ENCODE results near the gene MYO5A.

Gene MYO5A

GRCh38 chr15:52348056-52348745, 180.5 kb downstream of the MYO5A start:
- no peaks in the 10 kb centered on the region for H3K79me1 ChIP-seq (ENCODE audit: low read length)
- no peak overlapping the region for H3K4me2 ChIP-seq (ENCODE audit: low read length)
- H2AK5ac ChIP-seq (ENCODE audit: low read length), result no peak overlapping the region
- no peaks in the 10 kb centered on the region for H3K4me1 ChIP-seq (ENCODE audit: control insufficient read depth, low read depth, low read length)
- H2BK120ac ChIP-seq (ENCODE audit: low read depth, low read length), result no peak overlapping the region
- H3K27me3 ChIP-seq (ENCODE audit: insufficient read depth, low read length, poor library complexity), result no peaks in the 10 kb centered on the region
- H3K36me3 ChIP-seq (ENCODE audit: control insufficient read depth, insufficient read depth, low read length), result no peaks in the 10 kb centered on the region
- no peak for DNase-seq
- no peak overlapping the region for H3K4me3 ChIP-seq (ENCODE audit: low read length)
- no peak overlapping the region for H3K9ac ChIP-seq (ENCODE audit: low read length)
- no peak overlapping the region for H4K8ac ChIP-seq (ENCODE audit: low read depth, low read length)
- H2BK15ac ChIP-seq (replicated peaks; ENCODE audit: low read depth), result no peak overlapping the region
- H3K4ac ChIP-seq (ENCODE audit: low read depth, low read length), result no peak overlapping the region
- no CpG with 5 or more reads among the region's 5 CpGs for WGBS (ENCODE audit: extremely low coverage, insufficient coverage, low lambda C conversion rate)
- no peak overlapping the region for H3K56ac ChIP-seq (ENCODE audit: low read length)
- no peak overlapping the region for H3K18ac ChIP-seq (ENCODE audit: low read length)
- no peak overlapping the region for H2BK5ac ChIP-seq (ENCODE audit: low read length)
- H3K23ac ChIP-seq (ENCODE audit: low read length), result no peak overlapping the region
- no peak overlapping the region for H4K5ac ChIP-seq (ENCODE audit: low read length)
- H3K79me2 ChIP-seq (ENCODE audit: control insufficient read depth, insufficient read depth, low read length), result no peaks in the 10 kb centered on the region
- H3K27ac ChIP-seq (ENCODE audit: low read depth, low read length), result no peak overlapping the region

DNA sequence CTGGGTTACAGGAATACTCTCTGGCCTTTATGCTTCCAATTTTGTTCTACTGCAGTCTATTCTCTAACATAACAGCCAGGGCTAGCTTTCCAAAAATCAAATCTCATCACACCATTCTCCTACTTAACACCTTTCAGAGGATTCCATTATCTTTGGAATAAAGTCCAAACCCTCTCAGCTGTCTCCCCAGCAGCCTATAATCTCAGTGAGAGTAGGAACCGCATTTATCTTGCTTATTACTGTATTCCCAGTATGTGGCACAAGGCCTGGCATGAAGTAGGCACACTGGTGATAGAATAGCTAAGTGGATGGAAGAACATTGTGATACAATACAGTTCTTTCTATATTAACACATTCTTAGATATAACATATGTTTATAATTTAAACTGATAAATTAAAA, 184.1 kb downstream of the MYO5A start:
- Histone ChIP-seq H3K79me1 (ENCODE audit: low read length) (no peaks in the 10 kb centered on the region), H2AK5ac (ENCODE audit: low read length) (no peak overlapping the region), H2BK15ac (replicated peaks; ENCODE audit: low read depth) (no peak overlapping the region), H3K79me2 (ENCODE audit: control insufficient read depth, insufficient read depth, low read length) (no peaks in the 10 kb centered on the region), H4K5ac (ENCODE audit: low read length) (no peak overlapping the region), H3K9ac (ENCODE audit: low read length) (no peak overlapping the region), H3K4me1 (ENCODE audit: control insufficient read depth, low read depth, low read length) (no peaks in the 10 kb centered on the region), H3K36me3 (ENCODE audit: control insufficient read depth, insufficient read depth, low read length) (no peaks in the 10 kb centered on the region), H3K4me2 (ENCODE audit: low read length) (no peak overlapping the region), H4K8ac (ENCODE audit: low read depth, low read length) (no peak overlapping the region), H3K27me3 (ENCODE audit: insufficient read depth, low read length, poor library complexity) (no peaks in the 10 kb centered on the region), H3K56ac (ENCODE audit: low read length) (no peak overlapping the region), H2BK120ac (ENCODE audit: low read depth, low read length) (no peak overlapping the region), H3K4me3 (ENCODE audit: low read length) (no peak overlapping the region), H3K18ac (ENCODE audit: low read length) (no peak overlapping the region), H3K27ac (ENCODE audit: low read depth, low read length) (no peak overlapping the region), H2BK5ac (ENCODE audit: low read length) (no peak overlapping the region), H3K23ac (ENCODE audit: low read length) (no peak overlapping the region), H3K4ac (ENCODE audit: low read depth, low read length) (no peak overlapping the region)
- DNase-seq, result no peak
- WGBS (ENCODE audit: extremely low coverage, insufficient coverage, low lambda C conversion rate), result no CpG with 5 or more reads among the region's 1 CpG

GRCh38 chr15:52343831-52344230, 184.8 kb downstream of the MYO5A start:
- Histone ChIP-seq H3K23ac (ENCODE audit: low read length) (no peak overlapping the region), H3K79me2 (ENCODE audit: control insufficient read depth, insufficient read depth, low read length) (no peaks in the 10 kb centered on the region), H3K4ac (ENCODE audit: low read depth, low read length) (no peak overlapping the region), H2AK5ac (ENCODE audit: low read length) (no peak overlapping the region), H3K4me1 (ENCODE audit: control insufficient read depth, low read depth, low read length) (no peaks in the 10 kb centered on the region), H3K79me1 (ENCODE audit: low read length) (no peaks in the 10 kb centered on the region), H4K5ac (ENCODE audit: low read length) (no peak overlapping the region), H3K9ac (ENCODE audit: low read length) (no peak overlapping the region), H3K36me3 (ENCODE audit: control insufficient read depth, insufficient read depth, low read length) (no peaks in the 10 kb centered on the region), H2BK120ac (ENCODE audit: low read depth, low read length) (no peak overlapping the region), H3K4me2 (ENCODE audit: low read length) (no peak overlapping the region), H2BK15ac (replicated peaks; ENCODE audit: low read depth) (no peak overlapping the region), H3K27ac (ENCODE audit: low read depth, low read length) (no peak overlapping the region), H3K27me3 (ENCODE audit: insufficient read depth, low read length, poor library complexity) (no peaks in the 10 kb centered on the region), H3K18ac (ENCODE audit: low read length) (no peak overlapping the region), H3K56ac (ENCODE audit: low read length) (no peak overlapping the region), H3K4me3 (ENCODE audit: low read length) (no peak overlapping the region), H2BK5ac (ENCODE audit: low read length) (no peak overlapping the region), H4K8ac (ENCODE audit: low read depth, low read length) (no peak overlapping the region)
- no peak for DNase-seq
- WGBS (ENCODE audit: extremely low coverage, insufficient coverage, low lambda C conversion rate), result no CpG with 5 or more reads among the region's 3 CpGs

- H4K5ac ChIP-seq (ENCODE audit: low read length), result no peak overlapping the region
- H3K4me1 ChIP-seq (ENCODE audit: control insufficient read depth, low read depth, low read length), result peaks cover 8% of the 10 kb centered on the region
- no peak overlapping the region for H3K4ac ChIP-seq (ENCODE audit: low read depth, low read length)
- H3K18ac ChIP-seq (ENCODE audit: low read length), result no peak overlapping the region
- no peaks in the 10 kb centered on the region for H3K79me2 ChIP-seq (ENCODE audit: control insufficient read depth, insufficient read depth, low read length)
- H3K27ac ChIP-seq (ENCODE audit: low read depth, low read length), result no peak overlapping the region
- no peaks in the 10 kb centered on the region for H3K27me3 ChIP-seq (ENCODE audit: insufficient read depth, low read length, poor library complexity)
- no peak overlapping the region for H2AK5ac ChIP-seq (ENCODE audit: low read length)
- DNase-seq, result no peak
- H2BK120ac ChIP-seq (ENCODE audit: low read depth, low read length), result no peak overlapping the region
- H3K79me1 ChIP-seq (ENCODE audit: low read length), result no peaks in the 10 kb centered on the region
- H3K4me2 ChIP-seq (ENCODE audit: low read length), result no peak overlapping the region
- no peak overlapping the region for H3K9ac ChIP-seq (ENCODE audit: low read length)
- H2BK15ac ChIP-seq (replicated peaks; ENCODE audit: low read depth), result no peak overlapping the region
- H3K4me3 ChIP-seq (ENCODE audit: low read length), result no peak overlapping the region
- no peak overlapping the region for H3K23ac ChIP-seq (ENCODE audit: low read length)
- WGBS (ENCODE audit: extremely low coverage, insufficient coverage, low lambda C conversion rate), result no CpG with 5 or more reads among the region's 16 CpGs
- H2BK5ac ChIP-seq (ENCODE audit: low read length), result no peak overlapping the region
- H3K56ac ChIP-seq (ENCODE audit: low read length), result no peak overlapping the region
- H3K36me3 ChIP-seq (ENCODE audit: control insufficient read depth, insufficient read depth, low read length), result no peaks in the 10 kb centered on the region
- H4K8ac ChIP-seq (ENCODE audit: low read depth, low read length), result no peak overlapping the region
Observed at GRCh38 chr15:52340093-52340492, 188.6 kb downstream of the MYO5A start.

DNA sequence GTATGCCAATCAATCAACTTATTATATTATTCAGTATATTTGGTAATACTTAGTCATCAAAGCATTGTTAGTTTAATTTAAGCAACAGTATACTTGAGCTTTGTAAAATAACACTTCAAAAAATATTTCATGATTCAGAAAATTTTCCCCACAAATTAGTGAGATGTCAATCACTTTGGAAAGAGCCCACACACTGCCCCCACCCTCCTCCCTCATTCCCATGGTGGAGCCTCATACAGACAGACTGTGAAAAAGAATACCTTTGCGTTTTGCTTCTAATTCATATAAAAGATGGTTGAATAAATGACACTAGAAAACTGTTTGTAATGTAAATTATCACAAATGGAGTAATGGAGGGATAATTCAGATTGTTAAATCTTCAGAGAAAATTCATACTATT, 189.8 kb downstream of the MYO5A start:
- Histone ChIP-seq H3K4me1 (ENCODE audit: control insufficient read depth, low read depth, low read length) (peaks cover 8% of the 10 kb centered on the region), H3K27me3 (ENCODE audit: insufficient read depth, low read length, poor library complexity) (no peaks in the 10 kb centered on the region), H2BK15ac (replicated peaks; ENCODE audit: low read depth) (no peak overlapping the region), H2AK5ac (ENCODE audit: low read length) (no peak overlapping the region), H3K9ac (ENCODE audit: low read length) (no peak overlapping the region), H2BK5ac (ENCODE audit: low read length) (no peak overlapping the region), H4K5ac (ENCODE audit: low read length) (no peak overlapping the region), H3K18ac (ENCODE audit: low read length) (no peak overlapping the region), H4K8ac (ENCODE audit: low read depth, low read length) (no peak overlapping the region), H3K79me2 (ENCODE audit: control insufficient read depth, insufficient read depth, low read length) (no peaks in the 10 kb centered on the region), H3K23ac (ENCODE audit: low read length) (no peak overlapping the region), H2BK120ac (ENCODE audit: low read depth, low read length) (no peak overlapping the region), H3K27ac (ENCODE audit: low read depth, low read length) (no peak overlapping the region), H3K4ac (ENCODE audit: low read depth, low read length) (no peak overlapping the region), H3K56ac (ENCODE audit: low read length) (no peak overlapping the region), H3K79me1 (ENCODE audit: low read length) (no peaks in the 10 kb centered on the region), H3K4me2 (ENCODE audit: low read length) (no peak overlapping the region), H3K36me3 (ENCODE audit: control insufficient read depth, insufficient read depth, low read length) (no peaks in the 10 kb centered on the region), H3K4me3 (ENCODE audit: low read length) (no peak overlapping the region)
- no peak for DNase-seq
- no CpG with 5 or more reads among the region's 1 CpG for WGBS (ENCODE audit: extremely low coverage, insufficient coverage, low lambda C conversion rate)

DNA sequence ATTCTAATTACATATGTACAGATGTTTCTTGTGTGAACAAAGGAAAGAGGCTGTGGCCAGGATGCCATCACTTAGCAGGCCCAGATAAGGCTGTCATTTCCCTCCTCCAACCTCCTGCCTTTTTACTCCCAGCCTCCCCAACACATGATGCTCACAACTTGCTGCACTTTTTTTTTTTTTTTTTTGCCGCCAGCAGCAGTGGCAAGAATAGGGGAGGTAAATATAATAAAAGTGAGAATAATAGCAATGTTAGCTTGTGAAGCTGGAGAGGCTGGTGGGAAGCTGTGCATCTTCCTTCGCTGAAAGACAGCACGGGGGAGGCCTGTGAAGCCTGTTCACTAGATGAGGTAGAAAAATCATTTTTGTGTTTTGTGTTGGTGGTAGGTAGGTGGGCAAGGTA, 190.6 kb downstream of the MYO5A start:
- Histone ChIP-seq H2BK5ac (ENCODE audit: low read length) (no peak overlapping the region), H3K56ac (ENCODE audit: low read length) (no peak overlapping the region), H4K8ac (ENCODE audit: low read depth, low read length) (no peak overlapping the region), H3K27me3 (ENCODE audit: insufficient read depth, low read length, poor library complexity) (no peaks in the 10 kb centered on the region), H3K27ac (ENCODE audit: low read depth, low read length) (no peak overlapping the region), H2BK15ac (replicated peaks; ENCODE audit: low read depth) (no peak overlapping the region), H2AK5ac (ENCODE audit: low read length) (no peak overlapping the region), H3K23ac (ENCODE audit: low read length) (no peak overlapping the region), H3K4me3 (ENCODE audit: low read length) (no peak overlapping the region), H3K36me3 (ENCODE audit: control insufficient read depth, insufficient read depth, low read length) (no peaks in the 10 kb centered on the region), H3K9ac (ENCODE audit: low read length) (no peak overlapping the region), H3K4me1 (ENCODE audit: control insufficient read depth, low read depth, low read length) (peaks cover 8% of the 10 kb centered on the region), H3K79me1 (ENCODE audit: low read length) (no peaks in the 10 kb centered on the region), H4K5ac (ENCODE audit: low read length) (no peak overlapping the region), H3K79me2 (ENCODE audit: control insufficient read depth, insufficient read depth, low read length) (no peaks in the 10 kb centered on the region), H2BK120ac (ENCODE audit: low read depth, low read length) (no peak overlapping the region), H3K4ac (ENCODE audit: low read depth, low read length) (no peak overlapping the region), H3K18ac (ENCODE audit: low read length) (peak overlapping the region; percentile 10), H3K4me2 (ENCODE audit: low read length) (no peak overlapping the region)
- no CpG with 5 or more reads among the region's 3 CpGs for WGBS (ENCODE audit: extremely low coverage, insufficient coverage, low lambda C conversion rate)
- DNase-seq, result peak; percentile 82

Data from mesendoderm (in vitro differentiated cells).